ENCODE measurements around the gene DUS2.
"Not testable (repeated sequence)": the region's sequence is repeated elsewhere in the genome, so short reads cannot be mapped to it uniquely, and the experiment has no call there.

Gene DUS2

DNA sequence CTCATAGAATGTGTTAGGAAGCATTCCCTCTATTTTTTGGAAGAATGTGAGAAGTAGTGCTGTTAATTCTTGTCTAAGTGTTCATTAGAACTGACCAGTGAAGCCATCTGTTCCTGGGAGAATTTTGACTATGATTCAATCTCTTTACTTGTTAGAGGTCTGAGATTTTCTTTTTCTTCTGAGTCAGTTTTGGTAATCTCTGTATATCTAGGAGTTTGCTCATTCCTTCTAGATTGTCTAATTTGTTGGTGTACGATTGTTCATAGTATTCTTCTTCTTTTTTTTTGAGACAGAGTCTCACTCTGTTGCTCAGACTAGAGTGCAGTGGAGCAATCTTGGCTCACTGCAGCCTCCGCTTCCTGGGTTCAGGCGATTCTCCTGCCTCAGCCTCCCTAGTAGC is 82.5 kb downstream of the DUS2 start:
- no peak for DNase-seq
- Histone ChIP-seq H3K9me3 (ENCODE audit: insufficient read depth, low read length, severe bottlenecking) (peaks cover 5% of the 10 kb centered on the region), H3K79me2 (ENCODE audit: insufficient read depth, low read length) (peaks cover 98% of the 10 kb centered on the region), H3K27ac (ENCODE audit: low read length) (no peak overlapping the region), H4K20me1 (ENCODE audit: insufficient read depth, low read length) (peaks cover 12% of the 10 kb centered on the region; the same call in 1 of the 2 replicates), H3K9ac (ENCODE audit: low read depth, low read length) (no peak overlapping the region), H3K4me2 (ENCODE audit: insufficient read depth, low read length) (no peak overlapping the region), H3K4me3 (ENCODE audit: low read depth in 1 of 2, low read length in 2 of 2) (no peak overlapping the region), H2AFZ (ENCODE audit: low read depth, low read length) (no peak overlapping the region), H3K36me3 (ENCODE audit: insufficient read depth, low read length) (no peaks in the 10 kb centered on the region), H3K4me1 (ENCODE audit: insufficient read depth, low read length) (no peaks in the 10 kb centered on the region), H3K27me3 (ENCODE audit: insufficient read depth, low read length, poor library complexity) (no peaks in the 10 kb centered on the region)
- TF ChIP-seq, protein P1, sequence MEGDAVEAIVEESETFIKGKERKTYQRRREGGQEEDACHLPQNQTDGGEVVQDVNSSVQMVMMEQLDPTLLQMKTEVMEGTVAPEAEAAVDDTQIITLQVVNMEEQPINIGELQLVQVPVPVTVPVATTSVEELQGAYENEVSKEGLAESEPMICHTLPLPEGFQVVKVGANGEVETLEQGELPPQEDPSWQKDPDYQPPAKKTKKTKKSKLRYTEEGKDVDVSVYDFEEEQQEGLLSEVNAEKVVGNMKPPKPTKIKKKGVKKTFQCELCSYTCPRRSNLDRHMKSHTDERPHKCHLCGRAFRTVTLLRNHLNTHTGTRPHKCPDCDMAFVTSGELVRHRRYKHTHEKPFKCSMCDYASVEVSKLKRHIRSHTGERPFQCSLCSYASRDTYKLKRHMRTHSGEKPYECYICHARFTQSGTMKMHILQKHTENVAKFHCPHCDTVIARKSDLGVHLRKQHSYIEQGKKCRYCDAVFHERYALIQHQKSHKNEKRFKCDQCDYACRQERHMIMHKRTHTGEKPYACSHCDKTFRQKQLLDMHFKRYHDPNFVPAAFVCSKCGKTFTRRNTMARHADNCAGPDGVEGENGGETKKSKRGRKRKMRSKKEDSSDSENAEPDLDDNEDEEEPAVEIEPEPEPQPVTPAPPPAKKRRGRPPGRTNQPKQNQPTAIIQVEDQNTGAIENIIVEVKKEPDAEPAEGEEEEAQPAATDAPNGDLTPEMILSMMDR (IDR thresholded peaks at IDR 0.05; ENCODE audit: borderline replicate concordance, extremely low read depth, low read length, poor library complexity, severe bottlenecking) = no peak
- no peak for TF ChIP-seq EZH2 (IDR thresholded peaks at IDR 0.05; ENCODE audit: borderline replicate concordance, low read depth, low read length, severe bottlenecking)
- ATAC-seq (ENCODE audit: insufficient read depth, low read depth) = no peak

DNA sequence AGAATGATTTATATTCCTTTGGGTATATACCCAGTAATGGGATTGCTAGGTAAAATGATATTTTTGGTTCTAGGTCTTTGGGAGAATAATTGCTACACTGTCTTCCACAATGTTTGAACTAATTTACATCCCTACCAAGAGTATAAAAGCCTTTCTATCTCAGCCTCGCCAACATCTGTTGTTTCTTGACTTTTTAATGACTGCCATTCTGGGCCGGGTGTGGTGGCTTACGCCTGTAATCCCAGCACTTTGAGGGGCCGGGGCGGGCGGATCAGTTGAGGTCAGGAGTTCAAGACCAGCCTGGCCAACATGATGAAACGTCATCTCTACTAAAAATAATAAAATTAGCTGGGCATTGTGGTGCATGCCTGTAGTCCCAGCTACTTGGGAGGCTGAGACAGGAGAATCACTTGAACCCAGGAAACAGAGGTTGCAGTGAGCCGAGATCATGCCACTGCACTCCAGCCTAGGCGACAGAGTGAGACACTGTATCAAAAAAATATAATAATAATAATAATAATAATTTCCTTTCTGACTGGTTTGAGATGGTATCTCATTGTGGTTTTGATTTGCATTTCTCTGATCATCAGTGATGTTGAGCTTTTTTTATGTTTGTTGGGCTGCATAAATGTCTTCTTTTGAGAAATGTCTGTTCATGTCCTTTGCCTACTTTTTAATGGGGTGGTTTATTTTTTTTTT is 84.3 kb downstream of the DUS2 start:
- H3K4me2 ChIP-seq (ENCODE audit: insufficient read depth, low read length); H4K20me1 ChIP-seq (ENCODE audit: insufficient read depth, low read length); H3K9ac ChIP-seq (ENCODE audit: low read depth, low read length); H3K36me3 ChIP-seq (ENCODE audit: insufficient read depth, low read length); H3K4me1 ChIP-seq (ENCODE audit: insufficient read depth, low read length); DNase-seq; H3K4me3 ChIP-seq (ENCODE audit: low read depth in 1 of 2, low read length in 2 of 2); ATAC-seq (ENCODE audit: insufficient read depth, low read depth); H2AFZ ChIP-seq (ENCODE audit: low read depth, low read length); H3K27ac ChIP-seq (ENCODE audit: low read length); H3K27me3 ChIP-seq (ENCODE audit: insufficient read depth, low read length, poor library complexity); H3K9me3 ChIP-seq (ENCODE audit: insufficient read depth, low read length, severe bottlenecking): not testable (repeated sequence)
- H3K79me2 ChIP-seq (ENCODE audit: insufficient read depth, low read length) = peaks cover 99% of the 10 kb centered on the region

DNA sequence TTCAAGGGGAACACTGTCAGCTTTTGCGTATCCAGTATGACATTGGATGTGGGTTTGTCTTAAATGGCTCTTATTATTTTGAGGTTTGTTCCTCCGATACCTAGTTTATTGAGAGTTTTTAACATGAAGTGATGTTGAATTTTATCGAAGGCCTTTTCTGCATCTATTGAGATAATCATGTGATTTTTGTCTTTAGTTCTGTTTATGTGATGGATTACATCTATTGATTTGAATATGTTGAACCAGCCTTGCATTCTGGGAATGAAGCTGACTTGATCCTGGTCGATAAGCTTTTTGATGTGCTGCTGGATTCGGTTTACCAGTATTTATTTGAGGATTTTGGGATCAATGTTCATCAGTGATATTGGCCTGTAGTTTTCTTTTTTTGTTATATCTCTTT is 86.1 kb downstream of the DUS2 start:
- H3K9ac ChIP-seq (ENCODE audit: low read depth, low read length); DNase-seq; H3K9me3 ChIP-seq (ENCODE audit: insufficient read depth, low read length, severe bottlenecking); H2AFZ ChIP-seq (ENCODE audit: low read depth, low read length); H3K4me3 ChIP-seq (ENCODE audit: low read depth in 1 of 2, low read length in 2 of 2); H3K4me1 ChIP-seq (ENCODE audit: insufficient read depth, low read length); H3K27ac ChIP-seq (ENCODE audit: low read length); ATAC-seq (ENCODE audit: insufficient read depth, low read depth); H3K4me2 ChIP-seq (ENCODE audit: insufficient read depth, low read length); H3K27me3 ChIP-seq (ENCODE audit: insufficient read depth, low read length, poor library complexity); H3K36me3 ChIP-seq (ENCODE audit: insufficient read depth, low read length): not testable (repeated sequence)
- peaks cover 25% of the 10 kb centered on the region for H4K20me1 ChIP-seq (ENCODE audit: insufficient read depth, low read length)
- H3K79me2 ChIP-seq (ENCODE audit: insufficient read depth, low read length) = peaks cover 99% of the 10 kb centered on the region

DNA sequence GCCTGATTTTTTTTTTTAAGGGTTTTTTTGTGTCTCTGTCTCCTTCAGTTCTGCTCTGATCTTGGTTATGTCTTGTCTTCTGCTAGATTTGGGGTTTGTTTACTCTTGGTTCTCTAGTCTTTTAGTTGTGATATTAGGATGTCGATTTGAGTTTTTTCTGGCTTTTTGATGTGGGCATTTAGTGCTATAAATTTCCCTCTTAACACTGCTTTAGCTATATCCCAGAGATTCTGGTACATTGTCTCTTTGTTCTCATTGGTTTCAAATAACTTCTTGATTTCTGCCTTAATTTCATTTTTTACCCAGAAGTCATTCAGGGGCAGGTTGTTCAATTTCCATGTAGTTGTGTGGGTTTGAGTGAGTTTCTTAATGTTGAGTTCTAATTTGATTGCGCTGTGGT is 87.5 kb downstream of the DUS2 start:
- ATAC-seq (ENCODE audit: insufficient read depth, low read depth); H3K4me2 ChIP-seq (ENCODE audit: insufficient read depth, low read length); H3K27me3 ChIP-seq (ENCODE audit: insufficient read depth, low read length, poor library complexity); H3K27ac ChIP-seq (ENCODE audit: low read length); H2AFZ ChIP-seq (ENCODE audit: low read depth, low read length); H3K4me3 ChIP-seq (ENCODE audit: low read depth in 1 of 2, low read length in 2 of 2); H3K36me3 ChIP-seq (ENCODE audit: insufficient read depth, low read length); H3K4me1 ChIP-seq (ENCODE audit: insufficient read depth, low read length); H3K9ac ChIP-seq (ENCODE audit: low read depth, low read length); H3K9me3 ChIP-seq (ENCODE audit: insufficient read depth, low read length, severe bottlenecking); DNase-seq: not testable (repeated sequence)
- peaks cover 30% of the 10 kb centered on the region for H4K20me1 ChIP-seq (ENCODE audit: insufficient read depth, low read length)
- H3K79me2 ChIP-seq (ENCODE audit: insufficient read depth, low read length) = peaks cover 99% of the 10 kb centered on the region

DNA sequence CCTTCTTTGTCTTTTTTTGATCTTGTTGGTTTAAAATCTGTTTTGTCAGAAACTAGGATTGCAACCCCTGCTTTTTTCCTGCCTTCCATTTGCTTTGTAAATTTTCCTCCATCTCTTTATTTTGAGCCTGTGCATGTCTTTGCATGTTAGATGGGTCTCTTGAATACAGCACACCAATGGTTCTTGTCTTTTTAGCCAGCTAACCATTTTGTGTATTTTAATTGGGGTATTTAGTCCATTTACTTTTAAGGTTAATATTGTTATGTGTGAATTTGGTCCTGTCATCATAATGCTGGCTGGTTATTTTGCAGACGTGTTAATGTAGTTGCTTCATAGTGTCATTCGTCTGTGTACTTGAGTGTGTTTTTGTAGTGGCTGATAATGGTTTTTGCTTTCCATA is 88.3 kb downstream of the DUS2 start:
- Histone ChIP-seq H3K9ac (ENCODE audit: low read depth, low read length) (no peak overlapping the region), H3K36me3 (ENCODE audit: insufficient read depth, low read length) (no peaks in the 10 kb centered on the region; the same call in 1 of the 2 replicates), H3K4me2 (ENCODE audit: insufficient read depth, low read length) (no peak overlapping the region), H3K79me2 (ENCODE audit: insufficient read depth, low read length) (peaks cover 99% of the 10 kb centered on the region), H3K4me3 (ENCODE audit: low read depth in 1 of 2, low read length in 2 of 2) (no peak overlapping the region), H4K20me1 (ENCODE audit: insufficient read depth, low read length) (peaks cover 33% of the 10 kb centered on the region), H2AFZ (ENCODE audit: low read depth, low read length) (no peak overlapping the region), H3K27me3 (ENCODE audit: insufficient read depth, low read length, poor library complexity) (no peaks in the 10 kb centered on the region), H3K4me1 (ENCODE audit: insufficient read depth, low read length) (no peaks in the 10 kb centered on the region), H3K27ac (ENCODE audit: low read length) (no peak overlapping the region), H3K9me3 (ENCODE audit: insufficient read depth, low read length, severe bottlenecking) (peaks cover 5% of the 10 kb centered on the region)
- DNase-seq (no peak), ATAC-seq (ENCODE audit: insufficient read depth, low read depth) (no peak)
- TF ChIP-seq EZH2 (IDR thresholded peaks at IDR 0.05; ENCODE audit: borderline replicate concordance, low read depth, low read length, severe bottlenecking) = no peak
- TF ChIP-seq, protein P1 (IDR thresholded peaks at IDR 0.05; ENCODE audit: borderline replicate concordance, extremely low read depth, low read length, poor library complexity, severe bottlenecking) = no peak
